GM19324 (cell line): ENCODE results near the gene SLX1A.
"Not testable (repeated sequence)": the region's sequence is repeated elsewhere in the genome, so short reads cannot be mapped to it uniquely, and the experiment has no call there.

ENCODE experiments used
- ATAC-seq: cut with Tn5 transposase; IDR thresholded peaks from one replicate; pipeline ENCODE4 v1.9.1; 2021; ENCODE audit warnings: mild to moderate bottlenecking, moderate library complexity; ENCODE audit not compliant: unreplicated experiment, low FRiP score

Gene SLX1A

DNA sequence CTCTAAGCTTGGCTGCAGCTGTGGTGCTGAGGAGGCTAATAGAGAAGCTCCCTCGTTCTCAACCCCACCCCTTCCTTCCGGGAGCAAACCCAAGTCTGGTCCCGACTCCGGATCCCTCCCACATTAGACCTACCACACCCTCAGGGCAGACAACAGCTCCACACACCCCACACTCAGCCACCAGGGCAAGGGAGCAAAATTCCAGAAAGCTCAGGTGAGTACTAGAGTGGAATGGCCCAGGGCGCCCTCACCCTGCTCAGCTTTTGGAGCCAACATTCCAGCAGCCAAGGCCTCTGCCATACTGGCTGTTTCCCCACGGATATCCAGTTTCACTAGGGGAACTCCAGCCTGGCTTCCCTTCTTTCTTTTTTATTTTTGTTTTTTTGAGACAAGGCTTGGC is 15.4 kb downstream of the SLX1A start:
- not testable (repeated sequence) for ATAC-seq

DNA sequence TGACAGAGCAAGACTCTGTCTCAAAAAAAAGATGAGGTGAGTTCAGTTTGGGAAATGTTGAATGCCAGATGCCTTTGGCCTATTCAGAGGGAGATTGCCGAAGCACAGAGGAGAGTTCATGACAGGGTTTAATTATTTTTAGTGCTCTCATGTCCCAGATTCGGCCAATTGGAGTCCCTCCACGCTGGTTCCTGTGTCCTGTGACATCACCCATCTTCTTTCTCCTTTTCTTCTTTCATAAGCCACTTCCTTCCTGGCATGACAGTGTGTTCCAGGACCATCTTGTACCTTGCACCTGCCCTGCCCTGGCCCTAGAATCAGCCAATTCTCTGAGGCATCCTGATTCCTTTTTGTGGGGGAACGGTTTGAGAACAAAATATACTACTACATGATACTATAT is 17.7 kb downstream of the SLX1A start:
- ATAC-seq = not testable (repeated sequence)

DNA sequence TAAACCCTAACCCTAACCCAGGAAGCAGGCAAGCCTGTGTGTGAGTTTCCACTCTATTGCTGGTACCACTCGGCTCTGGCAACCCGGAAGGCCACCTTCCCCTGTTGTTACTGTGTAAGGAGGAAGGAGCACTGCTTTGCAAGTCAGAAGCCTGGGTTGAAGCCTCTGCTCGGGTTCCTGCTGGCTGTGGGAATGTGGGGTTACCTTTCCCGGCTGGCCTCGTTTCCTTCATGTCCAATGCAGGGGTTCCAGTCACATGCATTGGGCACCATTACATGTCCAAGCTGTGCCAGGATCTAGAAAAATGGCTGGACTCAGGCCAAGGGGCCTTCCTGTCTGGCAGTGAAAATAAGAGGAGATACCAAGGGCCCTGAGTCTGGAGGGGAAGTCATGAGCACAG is 23.4 kb downstream of the SLX1A start:
- not testable (repeated sequence) for ATAC-seq
